ENCODE results near the gene BTBD9.
A peak's percentile ranks its signal among the peaks of the same experiment; 100 is the strongest.

BTBD9 gene

GRCh38 chr6:38185752-38186151 lies 454.0 kb downstream of the BTBD9 start:
- no peaks in the 10 kb centered on the region for H3K27me3 ChIP-seq (ENCODE audit: insufficient read depth, low read depth, severe bottlenecking)
- no peaks in the 10 kb centered on the region for H3K9me3 ChIP-seq (ENCODE audit: severe bottlenecking)
- peak; percentile 4 for DNase-seq
- TF ChIP-seq CTCF (IDR thresholded peaks at IDR 0.05; ENCODE audit: low read depth, low read length): no peak
- H3K27ac ChIP-seq: no peak overlapping the region
- H3K36me3 ChIP-seq: no peaks in the 10 kb centered on the region
- H3K4me3 ChIP-seq (ENCODE audit: low read depth, low read length): no peak overlapping the region

GRCh38 chr6:38185244-38185643 lies 454.5 kb downstream of the BTBD9 start:
- Histone ChIP-seq H3K9me3 (ENCODE audit: severe bottlenecking) (no peaks in the 10 kb centered on the region), H3K4me3 (ENCODE audit: low read depth, low read length) (no peak overlapping the region), H3K27ac (no peak overlapping the region), H3K36me3 (no peaks in the 10 kb centered on the region), H3K27me3 (ENCODE audit: insufficient read depth, low read depth, severe bottlenecking) (no peaks in the 10 kb centered on the region)
- no peak for DNase-seq
- TF ChIP-seq CTCF (IDR thresholded peaks at IDR 0.05; ENCODE audit: low read depth, low read length): no peak

- H3K27me3 ChIP-seq (ENCODE audit: insufficient read depth, low read depth, severe bottlenecking): no peaks in the 10 kb centered on the region
- no peak for DNase-seq
- no peak for TF ChIP-seq CTCF (IDR thresholded peaks at IDR 0.05; ENCODE audit: low read depth, low read length)
- H3K9me3 ChIP-seq (ENCODE audit: severe bottlenecking): no peaks in the 10 kb centered on the region
- no peak overlapping the region for H3K4me3 ChIP-seq (ENCODE audit: low read depth, low read length)
- no peaks in the 10 kb centered on the region for H3K36me3 ChIP-seq
- no peak overlapping the region for H3K27ac ChIP-seq
These were observed 455.1 kb downstream of the BTBD9 start for GRCh38 chr6:38184585-38185080.

- H3K36me3 ChIP-seq: no peaks in the 10 kb centered on the region
- no peaks in the 10 kb centered on the region for H3K9me3 ChIP-seq (ENCODE audit: severe bottlenecking)
- no peak overlapping the region for H3K4me3 ChIP-seq (ENCODE audit: low read depth, low read length)
- no peak for TF ChIP-seq CTCF (IDR thresholded peaks at IDR 0.05; ENCODE audit: low read depth, low read length)
- H3K27ac ChIP-seq: no peak overlapping the region
- no peaks in the 10 kb centered on the region for H3K27me3 ChIP-seq (ENCODE audit: insufficient read depth, low read depth, severe bottlenecking)
- no peak for DNase-seq
These were observed 455.7 kb downstream of the BTBD9 start for GRCh38 chr6:38183856-38184584.

GRCh38 chr6:38182426-38182825 lies 457.3 kb downstream of the BTBD9 start:
- peak; percentile 7 for DNase-seq
- H3K27me3 ChIP-seq (ENCODE audit: insufficient read depth, low read depth, severe bottlenecking): no peaks in the 10 kb centered on the region
- no peak overlapping the region for H3K27ac ChIP-seq
- H3K9me3 ChIP-seq (ENCODE audit: severe bottlenecking): no peaks in the 10 kb centered on the region
- no peaks in the 10 kb centered on the region for H3K36me3 ChIP-seq
- no peak for TF ChIP-seq CTCF (IDR thresholded peaks at IDR 0.05; ENCODE audit: low read depth, low read length)
- no peak overlapping the region for H3K4me3 ChIP-seq (ENCODE audit: low read depth, low read length)

- TF ChIP-seq CTCF (IDR thresholded peaks at IDR 0.05; ENCODE audit: low read depth, low read length): no peak
- DNase-seq: no peak
- no peaks in the 10 kb centered on the region for H3K9me3 ChIP-seq (ENCODE audit: severe bottlenecking)
- H3K27ac ChIP-seq: no peak overlapping the region
- H3K36me3 ChIP-seq: no peaks in the 10 kb centered on the region
- H3K4me3 ChIP-seq (ENCODE audit: low read depth, low read length): no peak overlapping the region
- H3K27me3 ChIP-seq (ENCODE audit: insufficient read depth, low read depth, severe bottlenecking): no peaks in the 10 kb centered on the region
These were observed 459.1 kb downstream of the BTBD9 start for GRCh38 chr6:38180586-38180985.

Measured in WERI-Rb-1 (cell line).